Stimulated activated CD8-positive, alpha-beta memory T cell treated with anti-CD3 and anti-CD28 coated beads, Interleukin-4, amount 100 ng/mL, for 1 hour (primary cell): Measurements from ENCODE around the gene UNC80.

Source experiments
- DNase-seq, 2 donors: peaks; one replicate each; pipeline ENCODE4 v3.0.0-alpha.2; 2020; ENCODE audit warnings: low read depth in 2 of 2, low spot score in 1 of 2

Gene UNC80

DNA sequence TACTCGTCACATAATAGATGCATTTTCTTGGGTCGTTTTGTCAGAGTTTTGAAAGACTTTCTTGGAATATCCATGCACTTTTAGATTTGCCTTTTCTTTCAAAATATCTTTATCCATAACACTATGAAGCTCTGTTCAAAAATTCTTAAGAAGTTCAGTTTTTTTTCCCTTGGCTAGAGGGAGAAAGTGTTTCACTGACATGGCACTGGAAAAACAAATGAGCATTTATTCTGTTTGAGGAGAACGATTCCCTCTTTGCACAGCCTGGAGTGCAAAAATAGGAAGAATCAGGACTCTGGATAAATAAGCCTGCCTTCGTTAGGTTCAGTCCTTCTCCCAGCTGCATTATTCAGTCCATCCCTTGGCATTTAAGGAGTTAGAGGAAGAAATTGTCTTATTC is 139.9 kb downstream of the UNC80 start:
- no peak for DNase-seq

DNA sequence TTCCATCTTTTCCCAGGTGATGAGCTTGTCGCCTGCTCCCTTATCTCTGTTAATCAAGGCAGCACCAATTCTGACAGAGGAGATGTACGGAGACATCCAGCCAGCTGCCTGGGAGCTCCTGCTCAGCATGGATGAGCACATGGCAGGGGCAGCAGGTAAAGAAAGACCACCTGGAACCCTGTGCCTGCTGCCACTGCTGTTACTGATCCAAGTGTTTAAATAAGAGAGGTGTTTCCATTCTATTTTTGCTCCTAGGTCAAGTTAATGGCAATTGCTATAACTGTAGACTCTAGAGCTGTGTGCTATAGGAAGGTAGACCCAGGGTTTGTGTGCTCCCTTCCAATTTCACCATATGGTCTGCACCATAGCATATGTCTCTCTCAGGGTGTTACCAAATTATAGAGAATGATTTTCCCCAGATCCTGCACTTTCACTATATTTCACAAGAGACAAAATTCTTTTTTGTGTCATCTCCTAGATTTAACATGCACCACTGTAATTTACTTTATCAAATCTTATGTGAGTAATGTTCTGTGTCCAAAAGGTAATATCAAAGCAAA is 142.2 kb downstream of the UNC80 start:
- no peak for DNase-seq

DNA sequence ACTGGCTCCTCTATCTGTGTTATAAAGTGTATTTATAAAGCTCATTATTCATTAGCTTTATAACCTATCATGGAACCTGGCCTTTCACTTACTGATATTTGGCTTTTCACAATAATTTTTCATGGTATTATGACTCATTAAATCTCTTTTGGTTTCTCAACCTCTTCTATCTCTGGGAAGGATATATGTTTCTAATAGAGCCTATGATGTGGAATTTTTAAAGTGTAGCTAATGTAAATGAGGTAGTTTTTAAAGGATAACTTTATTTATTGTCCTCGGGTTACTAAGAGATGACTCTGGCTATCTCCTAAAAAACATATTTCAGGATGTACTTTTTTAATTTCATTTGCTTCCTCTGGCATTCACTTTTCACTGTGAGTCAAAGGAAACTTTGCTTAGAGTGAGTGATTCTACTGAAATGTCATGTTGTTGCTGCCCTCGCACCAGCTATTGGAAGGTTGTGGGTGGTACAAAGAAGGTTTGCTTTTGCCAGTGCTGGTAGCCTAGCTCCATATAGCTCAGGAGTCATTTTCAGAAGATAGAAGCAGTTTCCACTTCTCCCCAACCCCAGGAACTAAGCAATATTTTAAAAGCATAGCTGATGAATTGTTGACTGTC is 145.6 kb downstream of the UNC80 start:
- DNase-seq: no peak

GRCh38 chr2:209918251-209918650 is 146.6 kb downstream of the UNC80 start:
- no peak for DNase-seq

- DNase-seq: no peak
Observed at GRCh38 chr2:209922116-209922515, 150.5 kb downstream of the UNC80 start.

DNA sequence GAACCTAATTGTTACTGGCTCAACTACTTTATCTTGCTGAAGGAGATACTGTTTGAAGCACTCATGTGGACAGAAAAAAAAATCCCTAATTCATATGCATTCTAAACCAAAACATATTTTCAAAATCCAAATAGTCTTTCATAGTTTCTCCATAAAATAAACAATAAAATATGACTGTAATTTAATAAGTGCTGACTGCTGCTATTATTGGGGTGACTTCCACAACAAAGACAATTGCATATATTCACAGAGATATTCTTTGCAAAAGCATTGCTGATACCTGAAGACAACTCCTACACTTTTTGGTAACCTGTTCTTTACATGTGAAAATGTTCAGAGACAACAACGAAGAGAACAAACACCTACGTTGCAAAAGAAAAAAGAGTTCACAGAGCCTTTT is 157.7 kb downstream of the UNC80 start:
- DNase-seq: no peak

DNA sequence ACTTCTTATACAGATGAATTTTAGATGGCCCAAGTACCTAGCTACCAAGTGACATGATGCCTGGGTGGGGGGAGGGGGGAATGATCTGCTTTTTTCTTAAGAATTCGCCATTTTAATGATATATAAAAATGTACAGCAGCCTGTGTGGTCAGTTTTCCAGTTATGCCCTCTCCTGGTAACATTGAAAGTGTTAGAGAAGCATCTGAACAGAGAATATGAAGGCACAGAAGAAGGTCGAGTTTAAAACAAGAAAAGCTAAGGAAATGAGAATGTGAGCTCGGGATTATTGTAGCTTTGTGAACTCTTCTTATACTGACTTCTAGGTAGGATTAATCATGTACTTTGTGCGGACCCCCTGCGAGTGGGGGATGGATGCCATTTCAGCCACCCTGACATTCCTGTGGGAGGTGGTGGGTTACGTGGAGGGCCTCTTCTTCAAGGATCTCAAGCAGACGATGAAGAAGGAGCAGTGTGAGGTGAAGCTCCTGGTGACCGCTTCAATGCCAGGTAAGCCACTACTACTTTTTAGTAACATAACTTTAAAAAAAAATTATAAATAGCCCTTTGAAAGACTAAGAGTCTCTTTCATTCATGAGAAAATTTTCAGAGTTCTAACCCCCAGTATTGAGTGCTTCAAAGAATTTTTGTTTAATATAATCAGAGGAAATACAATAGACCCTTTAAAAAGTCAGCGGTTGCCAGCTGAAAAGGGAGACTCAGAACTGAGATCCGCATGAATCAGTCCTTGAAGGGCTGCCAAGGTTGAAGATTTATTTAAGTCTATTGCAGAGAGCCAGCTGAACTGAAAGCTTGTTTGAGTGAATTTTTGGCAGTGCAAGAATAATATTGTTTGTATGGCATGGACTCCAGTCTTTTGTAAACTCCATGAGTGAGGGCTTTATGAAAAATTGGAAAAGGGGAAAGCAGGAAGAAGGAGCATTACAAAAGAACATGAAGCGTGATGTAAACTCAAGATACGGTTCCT is 162.2 kb downstream of the UNC80 start:
- DNase-seq: no peak

GRCh38 chr2:209936106-209936666 is 164.6 kb downstream of the UNC80 start:
- DNase-seq: no peak

DNA sequence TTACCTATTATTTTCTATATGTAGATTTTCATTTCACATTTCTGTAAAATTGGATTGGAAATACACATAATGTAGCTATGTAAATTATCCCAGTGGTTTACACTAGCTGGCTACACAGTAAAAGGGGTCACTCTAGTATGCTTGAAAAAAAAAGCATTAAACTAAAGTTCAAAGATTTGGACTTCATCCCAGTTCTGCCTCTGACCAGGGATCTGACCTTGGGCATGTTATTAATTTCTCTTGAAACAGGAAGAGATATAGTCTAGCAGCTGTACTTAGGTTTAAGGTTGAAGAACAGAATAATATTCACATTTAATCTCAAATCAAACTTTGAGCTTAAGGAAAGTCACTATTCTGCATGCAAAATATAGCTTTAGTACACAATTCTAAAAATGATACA is 166.3 kb downstream of the UNC80 start:
- DNase-seq: no peak

GRCh38 chr2:209938906-209939305 is 167.3 kb downstream of the UNC80 start:
- no peak for DNase-seq

- DNase-seq: no peak
Observed at GRCh38 chr2:209940936-209941335, 169.3 kb downstream of the UNC80 start.

DNA sequence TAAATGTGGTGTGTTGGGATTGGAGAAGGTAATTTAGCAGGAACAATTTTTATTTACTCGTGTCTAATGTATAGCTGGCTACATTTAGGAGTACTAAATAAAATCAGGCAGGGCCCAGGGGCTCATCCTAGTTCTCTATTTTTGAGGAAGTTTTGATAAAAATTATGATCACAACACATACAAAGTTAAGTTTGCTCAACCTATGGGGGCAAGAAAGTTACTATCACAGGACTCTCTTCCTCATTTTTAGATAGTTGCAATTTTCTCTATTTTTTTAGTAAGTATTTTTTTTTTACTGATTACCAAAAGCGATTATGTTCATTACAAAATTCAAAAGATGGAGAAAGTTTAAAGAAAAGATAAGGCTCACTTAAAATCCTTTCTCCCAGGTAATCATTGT is 170.8 kb downstream of the UNC80 start:
- DNase-seq: no peak

DNA sequence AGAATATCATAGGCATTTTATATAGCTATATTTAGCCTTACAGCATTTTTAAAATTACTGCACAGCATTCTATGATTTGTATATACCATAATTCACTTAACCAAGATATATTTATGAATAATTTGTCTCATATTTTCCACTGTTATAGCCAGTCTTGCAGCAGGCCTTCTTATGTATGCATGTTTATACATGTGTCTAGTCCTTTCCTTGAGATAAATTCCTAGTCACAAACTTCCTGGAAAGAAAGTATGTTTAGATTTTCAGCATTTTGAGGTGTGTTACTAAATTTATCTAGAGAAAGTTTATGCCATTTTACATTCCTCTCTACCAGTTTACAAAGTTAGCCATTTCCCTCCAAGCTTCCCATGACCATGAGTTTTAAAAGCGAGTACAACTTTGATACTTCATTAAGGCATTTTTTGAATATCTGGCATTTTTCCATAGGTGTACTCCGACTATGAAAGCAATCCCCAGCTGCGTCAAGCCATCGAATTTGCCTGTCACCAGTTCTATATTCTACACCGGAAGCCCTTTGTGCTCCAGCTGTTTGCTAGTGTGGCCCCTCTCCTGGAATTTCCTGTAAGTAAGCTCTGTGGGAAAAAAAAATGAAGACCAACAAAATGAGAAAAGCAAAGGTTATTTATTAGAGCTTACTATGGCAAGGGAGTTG is 171.4 kb downstream of the UNC80 start:
- DNase-seq: no peak

- no peak for DNase-seq
Observed at GRCh38 chr2:209943776-209944175, 172.1 kb downstream of the UNC80 start.

DNA sequence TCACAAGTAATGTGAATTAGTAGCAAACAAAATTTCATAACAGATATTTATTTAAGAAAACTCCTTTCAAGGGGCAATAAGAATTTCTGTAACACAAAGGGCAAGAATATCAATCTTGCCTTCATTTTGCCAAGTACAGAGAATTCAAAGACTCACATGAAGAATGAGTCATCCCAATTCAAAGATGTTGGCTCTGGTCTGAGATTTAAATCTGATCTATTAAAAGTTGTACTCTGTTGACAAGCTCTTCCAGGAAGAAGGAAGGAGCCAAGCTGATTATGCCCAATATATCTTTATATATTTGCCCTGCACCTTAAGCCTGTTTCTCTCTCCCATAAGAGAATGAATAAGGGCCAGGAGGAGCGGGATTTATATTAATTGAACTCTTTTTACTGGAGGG is 174.9 kb downstream of the UNC80 start:
- no peak for DNase-seq

DNA sequence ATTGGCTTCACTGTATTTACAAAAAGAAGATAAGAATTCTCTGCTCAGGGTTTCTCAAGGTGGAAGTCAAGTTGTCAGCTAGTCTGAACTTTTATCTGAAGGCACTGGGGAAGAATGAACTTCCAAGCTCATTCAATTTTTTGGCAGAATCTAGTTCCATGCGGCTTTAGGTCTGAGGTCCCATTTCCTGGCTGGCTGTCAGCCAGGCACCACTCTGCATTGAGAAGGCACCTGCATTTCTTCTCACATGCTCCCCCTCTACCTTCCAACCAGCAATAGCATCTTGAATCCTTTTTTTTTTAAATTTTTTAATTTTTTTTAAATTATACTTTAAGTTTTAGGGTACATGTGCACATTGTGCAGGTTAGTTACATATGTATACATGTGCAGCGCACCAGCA is 184.6 kb downstream of the UNC80 start:
- no peak for DNase-seq

- no peak for DNase-seq
Observed at GRCh38 chr2:209958016-209958415, 186.4 kb downstream of the UNC80 start.

DNA sequence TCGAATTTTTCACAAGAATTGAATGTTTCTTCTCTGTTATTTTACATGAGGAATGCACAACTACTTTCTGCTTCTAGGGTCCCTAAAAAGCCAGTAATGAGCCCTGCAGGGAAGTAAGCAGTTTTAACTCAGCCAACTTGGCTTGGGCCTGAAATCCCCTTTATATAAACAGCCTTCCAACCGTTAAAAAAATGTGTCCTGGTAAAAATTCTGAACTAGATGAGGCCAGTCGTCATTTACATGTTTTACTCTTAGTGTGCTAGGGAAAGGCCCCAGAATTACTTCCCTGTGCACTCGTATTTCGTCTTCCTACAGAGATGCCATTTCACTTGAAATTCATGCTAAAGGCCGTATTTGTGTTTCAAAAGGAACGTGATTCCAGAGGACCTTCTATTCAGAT is 188.4 kb downstream of the UNC80 start:
- no peak for DNase-seq

DNA sequence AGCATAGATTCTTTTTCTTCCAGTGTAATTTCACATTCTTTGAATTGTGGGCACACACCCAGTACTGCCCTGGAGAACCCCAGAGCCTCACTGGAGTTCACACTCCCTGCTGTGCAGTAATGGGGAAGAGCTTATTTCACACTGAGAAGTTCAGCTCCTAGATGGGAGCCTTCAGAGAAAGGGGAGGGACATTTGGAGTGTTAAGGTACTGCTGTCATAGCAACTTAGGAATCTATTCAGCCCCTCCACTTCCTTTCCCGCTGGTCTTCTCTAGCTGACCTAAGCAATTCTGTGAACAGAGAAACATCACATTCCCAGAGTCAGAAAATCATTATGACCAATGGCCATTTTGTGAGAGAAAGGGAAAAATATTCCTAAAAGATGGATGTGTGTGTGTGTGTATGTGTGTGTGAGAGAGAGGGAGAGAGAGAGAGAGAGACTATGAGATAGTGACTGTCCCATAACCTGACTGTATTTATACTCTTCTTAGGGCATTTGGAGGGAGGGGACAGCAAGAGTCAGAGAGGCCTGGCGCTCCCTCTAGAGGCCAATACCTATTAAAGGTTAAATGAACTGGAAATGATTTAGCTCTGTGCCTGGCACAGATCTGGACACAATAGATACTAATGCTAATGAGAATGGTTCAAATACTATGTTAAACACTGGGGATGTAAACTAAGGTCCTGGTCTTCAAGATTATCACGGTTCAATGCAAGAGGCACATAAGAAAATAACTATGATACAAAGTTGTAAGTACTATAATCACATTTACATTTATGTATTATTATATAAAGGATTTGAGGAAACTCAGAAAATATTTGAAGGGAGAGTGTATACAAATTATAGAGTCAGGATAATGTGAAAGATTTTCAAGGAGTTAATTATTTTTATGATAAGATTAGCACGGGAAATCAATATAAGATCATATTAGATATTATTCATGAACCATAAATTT is 189.3 kb downstream of the UNC80 start:
- peak in 1 of 2 donors; percentile 7 for DNase-seq

DNA sequence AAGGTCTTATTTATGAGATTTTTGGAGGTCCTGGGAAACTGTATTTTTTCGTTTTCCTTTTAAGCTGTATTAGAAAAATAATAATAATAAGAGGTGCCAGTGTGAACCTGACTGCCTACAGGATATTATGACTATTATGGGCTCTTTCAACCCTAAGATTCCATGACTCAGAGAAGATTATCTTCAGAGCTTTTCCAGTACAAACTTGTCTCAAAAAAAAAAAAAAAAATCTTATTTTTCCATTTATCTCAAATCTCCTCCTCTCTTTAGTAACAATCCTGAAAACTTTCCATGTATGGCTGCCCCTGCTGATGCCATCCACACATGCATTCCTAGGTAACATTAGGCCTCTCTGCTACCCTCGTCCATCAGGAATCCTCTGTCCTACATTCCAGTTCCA is 194.1 kb downstream of the UNC80 start:
- DNase-seq: no peak
